HG02588 (cell line): Measurements from ENCODE around the gene MRFAP1.

ENCODE experiments used
- ATAC-seq: cut with Tn5 transposase; IDR thresholded peaks from one replicate; pipeline ENCODE4 v1.9.1; 2021; ENCODE audit warnings: mild to moderate bottlenecking, moderate library complexity; ENCODE audit not compliant: unreplicated experiment

MRFAP1 gene

GRCh38 chr4:6689506-6689960 lies 49.0 kb downstream of the MRFAP1 start:
- no peak for ATAC-seq
